ENCODE results near the gene ATE1.
"Not testable (repeated sequence)": the region's sequence is repeated elsewhere in the genome, so short reads cannot be mapped to it uniquely, and the experiment has no call there.

The ATE1 gene

DNA sequence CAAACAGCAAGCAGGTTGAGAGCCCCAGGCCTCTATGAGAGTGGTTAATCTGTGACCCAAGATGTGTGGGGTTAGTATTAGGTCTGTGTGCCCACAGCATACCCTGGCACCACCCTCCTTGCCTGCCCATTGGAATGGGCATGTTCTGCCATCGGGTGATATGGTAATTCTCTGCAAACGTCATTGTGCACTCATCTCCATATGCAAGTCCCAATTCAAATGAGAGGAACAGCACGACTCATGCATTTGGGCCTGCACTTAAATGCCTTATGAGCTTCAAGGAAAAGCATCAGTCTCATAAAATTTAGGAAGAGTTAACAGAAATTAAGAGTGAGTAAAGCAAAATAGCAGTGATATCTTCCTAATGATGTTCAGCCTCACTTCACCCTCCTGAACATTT, 195.7 kb downstream of the ATE1 start:
- no peak for DNase-seq

DNA sequence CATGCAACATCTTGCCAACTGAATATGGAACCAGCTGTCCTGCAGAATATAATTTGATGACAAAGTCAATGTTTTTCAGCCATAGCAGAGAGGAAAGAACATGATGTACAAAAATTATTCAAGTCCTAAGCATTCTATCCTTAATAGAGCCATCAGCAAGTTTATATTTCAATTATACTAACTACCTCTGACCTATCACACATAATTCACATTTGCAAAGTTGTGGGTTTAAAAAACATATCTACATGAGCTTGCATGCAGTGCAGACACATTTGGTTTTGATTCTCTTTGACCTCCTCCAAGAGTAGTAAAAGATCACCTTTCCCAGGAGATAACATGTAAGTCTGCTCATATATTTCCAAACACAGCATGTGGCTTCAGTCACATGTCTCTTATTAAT, 203.5 kb downstream of the ATE1 start:
- no peak for DNase-seq

DNA sequence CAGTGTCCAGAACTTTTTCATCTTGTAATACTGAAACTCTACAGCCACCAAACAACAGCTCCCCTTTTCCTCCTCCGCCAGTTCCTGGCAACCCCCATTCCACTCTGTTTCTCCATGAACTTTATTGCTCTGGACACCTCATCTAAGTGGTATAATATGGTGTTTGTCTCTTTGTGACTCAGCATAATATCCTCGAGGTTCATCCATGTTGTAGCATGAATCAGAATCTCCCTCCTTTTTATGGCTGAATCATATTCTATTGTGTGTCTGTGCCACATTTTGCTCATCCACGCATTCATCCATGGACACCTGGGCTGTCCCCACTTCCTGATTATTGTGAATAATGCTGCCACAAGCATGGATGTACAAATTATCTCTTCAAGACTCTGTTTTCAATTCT, 205.2 kb downstream of the ATE1 start:
- no peak for DNase-seq

DNA sequence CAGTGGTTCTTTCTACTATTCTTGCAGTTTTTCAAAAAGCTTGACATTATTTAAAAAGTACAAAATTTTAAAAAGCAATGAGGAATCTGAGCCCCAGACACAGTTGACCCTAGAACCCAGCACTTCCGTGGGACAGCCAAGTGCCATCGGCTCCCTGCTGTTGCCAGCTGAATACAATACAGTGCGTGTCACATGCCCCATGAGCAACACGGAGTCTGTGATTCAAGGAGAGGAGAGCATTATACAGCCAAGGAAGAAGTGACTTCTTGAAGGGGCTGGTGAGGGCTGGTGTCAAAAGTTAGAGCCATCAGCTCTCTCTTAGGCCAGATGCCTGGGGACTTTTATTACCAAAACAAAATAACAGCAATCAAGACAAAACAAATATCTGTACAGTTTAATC, 206.6 kb downstream of the ATE1 start:
- no peak for DNase-seq

DNA sequence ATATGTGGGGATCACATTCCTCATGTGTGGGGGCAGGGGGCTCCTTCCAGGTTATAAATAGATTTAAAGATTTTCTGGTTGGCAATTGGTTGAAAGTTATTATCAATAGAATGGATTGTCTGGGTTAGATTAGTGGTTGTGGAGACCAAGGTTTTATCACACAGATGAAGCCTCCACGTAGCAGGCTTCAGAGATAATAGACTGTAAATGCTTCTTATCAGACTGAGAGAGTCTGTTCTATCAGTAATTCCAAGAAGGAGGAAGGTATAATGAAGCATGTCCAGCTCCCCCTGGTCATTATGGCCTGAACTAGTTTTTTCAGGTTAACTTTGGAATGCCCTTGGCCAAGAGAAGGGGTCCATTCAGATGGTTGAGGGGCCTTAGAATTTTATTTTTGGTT, 211.9 kb downstream of the ATE1 start:
- no peak for DNase-seq

DNA sequence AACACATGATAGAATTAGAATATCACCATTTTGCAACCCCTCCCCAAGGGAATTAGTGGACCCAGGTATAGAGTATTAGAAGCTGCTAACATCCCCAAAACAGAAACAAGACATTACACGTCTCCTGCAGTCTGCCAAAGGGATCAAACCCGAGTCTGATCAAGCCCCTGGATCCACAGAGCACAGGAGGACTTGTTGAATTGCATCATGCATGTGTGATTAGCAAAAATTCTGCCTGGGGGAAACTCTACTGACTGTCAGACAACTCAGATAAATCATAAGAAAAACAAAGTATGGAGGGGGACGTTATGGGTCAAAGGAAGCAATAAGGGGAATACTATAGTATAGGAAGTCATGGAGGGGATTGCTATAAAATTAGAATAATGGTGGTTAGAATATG, 212.8 kb downstream of the ATE1 start:
- DNase-seq: no peak

DNA sequence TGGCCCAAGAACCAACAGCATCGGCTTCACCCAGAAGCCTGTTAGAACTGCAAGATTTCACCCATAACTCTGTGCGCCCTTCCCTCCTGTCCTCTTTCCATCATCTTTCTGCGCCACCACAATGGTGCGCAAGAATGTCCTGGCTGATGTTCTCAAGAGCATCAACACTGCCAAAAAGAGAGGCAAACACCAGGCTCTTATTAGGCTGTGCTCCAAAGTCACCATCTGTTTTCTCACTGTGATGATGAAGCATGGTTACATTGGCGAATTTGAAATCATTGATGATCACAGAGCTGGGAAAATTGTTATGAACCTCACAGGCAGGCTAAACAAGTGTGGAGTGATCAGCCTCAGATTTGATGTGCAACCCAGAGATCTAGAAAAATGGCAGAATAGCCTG, 214.3 kb downstream of the ATE1 start:
- DNase-seq: no peak

DNA sequence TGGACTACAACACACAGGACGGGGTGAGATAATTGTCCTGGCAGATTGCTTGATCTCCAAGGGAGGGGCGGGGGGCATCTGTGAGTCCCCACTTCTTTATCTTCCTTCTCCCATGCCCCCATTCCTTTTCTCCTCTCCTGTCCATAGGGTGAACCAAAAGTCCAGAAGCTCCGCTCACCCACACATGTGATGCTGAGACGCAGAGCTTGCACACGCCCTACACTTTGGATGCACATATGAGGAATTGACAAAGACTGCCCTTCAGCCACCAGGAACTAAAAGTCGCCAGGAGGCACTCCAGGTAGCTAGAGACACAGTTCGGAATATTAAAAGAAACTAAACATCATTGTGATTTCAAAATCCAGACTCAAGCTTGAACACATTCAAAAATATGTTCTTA, 216.9 kb downstream of the ATE1 start:
- no peak for DNase-seq

DNA sequence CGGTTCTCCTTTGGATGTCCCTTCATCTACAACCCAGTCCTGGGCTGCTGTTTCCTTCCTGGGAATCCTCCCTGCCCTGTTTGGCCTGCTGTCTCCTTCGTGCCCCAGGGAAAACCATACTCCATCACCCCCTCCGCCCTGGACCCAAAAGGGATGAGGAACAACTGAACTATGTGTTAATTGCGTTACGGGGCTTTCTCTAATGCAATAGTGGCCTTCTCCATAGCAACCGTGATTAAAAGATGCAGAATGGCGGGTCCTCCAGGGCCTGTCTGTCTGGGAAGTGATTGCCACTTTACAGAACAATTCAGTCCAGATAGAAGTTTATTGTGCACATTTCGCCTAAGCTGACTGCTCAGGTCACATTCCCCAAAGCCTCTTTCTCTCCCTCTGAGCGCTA, 217.6 kb downstream of the ATE1 start:
- DNase-seq: no peak

DNA sequence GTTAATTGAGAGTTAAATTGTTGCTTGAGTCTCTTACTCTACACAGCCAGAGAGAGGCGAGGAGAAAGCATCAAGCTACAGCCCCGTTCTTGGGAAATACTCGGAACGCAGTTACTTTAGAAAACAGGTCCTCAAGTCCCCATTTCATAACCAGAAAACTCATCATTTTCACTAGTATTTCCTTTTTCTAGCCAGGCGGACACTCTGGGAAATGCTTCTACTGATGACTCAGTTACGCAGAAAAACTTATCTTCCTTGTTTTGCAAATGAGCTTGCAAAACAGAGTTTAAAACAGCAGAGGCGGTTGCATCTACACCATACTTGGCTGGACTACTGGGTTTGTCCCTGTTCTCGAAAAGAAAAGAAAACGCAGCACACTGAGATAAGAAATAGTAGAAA, 218.2 kb downstream of the ATE1 start:
- no peak for DNase-seq

DNA sequence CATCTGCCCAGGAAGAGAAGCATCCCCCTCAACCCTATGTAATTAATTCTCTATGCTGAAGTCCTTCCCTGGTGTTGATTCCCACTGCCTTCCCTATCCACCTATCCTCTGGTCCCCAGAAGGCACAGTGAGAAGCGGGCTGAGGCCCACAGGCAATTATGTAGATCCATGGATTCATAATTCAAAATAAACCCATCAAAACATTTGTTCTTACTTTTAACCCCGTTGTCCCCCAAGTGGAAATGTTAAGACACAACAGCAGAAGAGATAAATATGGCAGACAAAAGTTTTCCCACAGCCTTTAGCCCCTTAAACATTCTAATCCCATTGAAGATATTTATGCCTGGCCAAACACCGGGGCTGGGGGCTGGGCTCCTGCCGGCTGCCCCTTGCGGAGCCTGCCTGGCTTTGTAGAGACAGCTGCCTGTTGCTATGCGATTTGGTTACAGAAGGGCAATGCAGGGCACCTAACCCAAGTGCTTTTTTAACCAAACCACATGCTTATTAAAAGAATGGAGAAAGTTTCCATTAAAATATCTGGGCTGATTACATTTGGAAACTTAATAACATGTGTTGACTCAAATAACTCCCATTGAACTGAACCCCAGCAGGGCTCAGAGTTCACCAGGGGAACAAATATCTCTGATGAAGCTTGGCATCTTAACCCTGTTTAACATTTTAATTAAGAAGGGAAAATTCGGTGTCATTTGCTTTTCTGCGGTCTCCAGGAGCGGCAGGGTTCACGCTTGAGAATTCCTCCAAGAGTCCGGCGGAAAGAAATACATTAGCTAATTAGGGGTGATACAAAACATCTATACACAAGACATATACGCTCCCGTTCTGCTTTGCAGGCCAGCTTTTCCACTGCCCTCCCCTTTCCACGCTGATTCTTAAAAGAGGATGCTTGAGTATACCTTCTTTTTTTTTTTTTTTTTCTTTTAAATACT, 218.8 kb downstream of the ATE1 start:
- DNase-seq: no peak

DNA sequence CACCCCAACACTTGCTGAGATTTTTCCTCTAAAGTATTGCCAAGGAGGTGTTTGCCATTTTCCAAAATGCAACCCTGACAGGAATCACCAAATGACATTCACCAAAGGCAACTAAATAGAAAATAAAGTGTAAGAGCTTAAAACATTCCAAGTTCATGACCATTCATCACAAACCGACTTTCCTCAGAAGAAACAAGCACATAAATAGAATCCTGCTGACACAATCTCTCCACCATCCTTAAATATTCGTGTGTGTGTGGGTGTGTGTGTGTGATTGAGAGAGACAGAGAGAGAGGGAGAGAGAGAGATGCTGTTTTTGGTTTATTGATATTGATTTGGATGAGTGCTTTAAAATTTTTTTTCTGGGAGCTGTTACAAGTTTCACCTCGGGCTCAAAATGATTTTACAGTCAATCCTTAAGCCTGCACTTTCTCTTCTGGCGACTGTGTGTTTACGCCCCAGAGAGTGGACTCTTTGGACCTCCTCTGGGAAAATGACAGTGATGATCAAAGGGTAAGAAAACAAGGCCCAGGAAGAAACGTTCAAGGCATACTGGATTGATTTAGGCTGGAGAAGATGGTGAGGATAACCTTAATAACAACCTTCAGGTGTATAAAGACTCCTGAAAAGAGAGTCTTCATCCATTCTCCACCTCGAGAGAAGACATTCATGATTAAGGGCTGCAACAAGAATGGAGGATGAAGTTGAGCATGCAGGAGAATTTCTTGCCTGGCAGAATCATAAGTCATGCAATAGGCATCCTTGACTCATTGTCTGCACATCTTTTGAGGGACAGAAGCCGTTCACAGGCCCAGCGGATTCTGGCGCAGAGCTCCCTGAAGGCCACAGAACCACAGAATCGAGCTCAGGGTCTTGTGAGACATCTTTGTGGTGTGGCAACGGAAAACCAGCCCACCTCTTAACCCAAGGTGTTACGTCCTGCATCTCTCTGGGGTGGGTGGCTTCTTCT, 225.2 kb downstream of the ATE1 start:
- DNase-seq: no peak

DNA sequence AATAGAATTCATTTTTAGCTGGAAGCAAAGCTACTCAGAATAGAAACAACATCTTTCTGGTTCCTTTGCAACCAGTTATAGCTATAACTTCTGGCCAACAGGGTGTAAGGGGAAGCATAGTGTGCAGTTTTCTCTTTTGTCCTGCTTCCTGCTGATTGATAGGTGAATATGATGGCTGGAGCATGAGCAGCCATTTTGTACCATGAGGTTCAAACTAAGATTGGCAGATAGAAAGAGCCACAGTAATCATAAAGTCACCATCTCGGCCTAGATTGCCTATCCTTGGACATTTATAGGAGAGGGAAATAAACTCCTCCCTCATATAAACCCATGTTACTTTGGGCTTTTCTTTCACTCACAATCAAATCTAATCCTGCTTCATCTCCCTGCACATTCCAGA, 227.4 kb downstream of the ATE1 start:
- DNase-seq: no peak

DNA sequence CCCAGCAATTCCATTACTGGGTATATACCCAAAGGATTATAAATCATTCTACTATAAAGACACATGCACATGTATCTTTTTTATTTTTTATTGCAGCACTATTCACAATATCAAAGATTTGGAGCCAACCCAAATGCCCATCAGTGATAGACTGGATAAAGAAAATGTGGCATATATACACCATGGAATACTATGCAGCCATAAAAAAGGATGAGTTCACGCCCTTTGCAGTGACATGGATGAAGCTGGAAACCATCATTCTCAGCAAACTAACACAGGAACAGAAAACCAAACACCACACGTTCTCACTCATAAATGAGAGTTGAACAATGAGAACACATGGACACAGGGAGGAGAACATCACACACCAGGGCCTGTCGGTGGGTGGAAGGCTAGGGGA, 228.1 kb downstream of the ATE1 start:
- DNase-seq: not testable (repeated sequence)

DNA sequence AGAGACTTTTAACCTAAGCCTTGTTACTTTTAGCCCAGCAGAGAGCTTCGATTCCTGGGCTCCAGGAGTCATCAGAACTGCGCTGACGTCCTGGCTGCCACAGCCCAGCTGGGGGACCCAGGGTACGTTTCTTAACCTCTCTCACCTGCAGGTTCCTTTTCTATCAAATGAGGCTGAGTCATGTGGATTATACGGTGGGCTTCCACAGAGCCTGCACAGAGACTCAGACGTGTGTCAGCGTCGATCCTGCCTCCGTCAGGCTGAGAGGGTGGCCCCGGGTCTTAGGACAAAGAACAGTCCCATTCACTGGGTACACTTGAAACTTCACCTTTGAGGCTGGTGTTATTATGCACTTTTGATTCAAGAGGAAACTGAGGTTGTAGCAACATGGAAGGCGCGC, 228.9 kb downstream of the ATE1 start:
- no peak for DNase-seq

DNA sequence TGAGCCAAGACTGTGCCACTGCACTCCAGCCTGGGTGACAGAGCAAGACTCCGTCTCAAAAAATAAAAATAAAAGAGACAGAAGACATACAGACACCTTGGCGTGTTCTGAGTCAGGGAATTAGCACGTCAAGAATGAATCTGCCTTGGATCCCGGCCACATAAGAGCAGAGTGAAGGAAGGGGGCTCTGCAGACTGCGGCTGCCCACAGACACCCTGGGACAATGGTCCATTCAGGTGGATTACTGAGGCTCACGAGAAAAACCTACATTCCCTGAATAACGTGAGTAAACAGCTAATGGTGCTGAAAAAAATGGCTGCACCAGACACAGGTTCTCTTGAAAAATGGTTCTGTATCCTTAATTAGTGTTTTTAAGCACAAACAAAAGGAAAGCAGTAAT, 229.5 kb downstream of the ATE1 start:
- DNase-seq: no peak

DNA sequence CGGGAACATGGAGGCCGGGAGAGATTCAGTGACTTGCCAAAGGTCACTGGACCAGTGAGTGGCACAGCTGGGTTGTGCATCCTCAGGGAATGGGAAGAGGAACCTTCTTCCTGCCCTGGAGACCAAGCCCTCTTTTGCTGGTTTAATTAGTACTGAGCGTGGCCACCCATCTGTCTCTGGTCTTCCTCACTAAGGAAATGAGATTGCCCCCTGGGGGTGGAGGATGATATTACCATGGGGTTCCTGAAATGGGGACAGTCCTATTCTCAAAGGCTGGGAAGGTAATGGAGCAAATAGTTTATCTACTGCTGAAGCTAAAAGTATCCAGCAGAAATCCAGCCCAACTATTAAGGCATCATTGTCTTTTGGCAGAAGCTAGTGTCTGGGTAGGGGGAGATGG, 231.0 kb downstream of the ATE1 start:
- DNase-seq: peak; percentile 37

DNA sequence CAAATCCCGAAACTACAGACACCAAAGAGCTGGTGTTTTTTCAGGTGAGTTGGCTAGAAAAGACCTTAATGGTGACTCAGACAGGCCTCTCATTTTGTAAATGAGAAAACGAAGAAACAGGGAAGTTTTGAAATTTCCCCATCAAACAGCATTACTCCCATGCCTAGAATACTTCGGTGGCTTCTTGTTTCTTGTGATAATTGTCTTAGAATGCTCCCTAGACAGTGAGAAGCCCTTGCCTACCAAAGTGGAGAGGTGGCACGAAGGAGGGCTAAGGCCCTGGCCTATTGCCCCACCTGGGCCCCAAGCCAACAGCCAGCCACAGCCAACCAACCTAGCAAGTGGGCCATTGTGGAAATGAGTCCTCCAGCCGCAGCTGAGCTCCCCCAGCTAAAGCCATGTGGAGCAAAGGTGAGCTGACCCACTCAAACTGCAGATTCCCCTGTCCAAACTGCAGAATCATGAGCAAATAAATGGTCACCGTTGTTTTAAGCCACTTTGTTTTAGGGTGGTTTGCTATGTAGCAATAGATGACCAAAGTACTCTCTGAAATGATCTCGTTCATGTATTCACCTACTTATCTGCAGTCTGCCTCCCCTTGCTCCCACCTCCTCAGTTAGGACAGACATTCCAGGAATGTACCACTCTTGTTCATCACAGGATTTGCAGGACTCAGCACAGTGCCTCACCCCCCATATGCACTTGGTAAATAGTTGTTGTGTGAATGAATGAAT, 231.9 kb downstream of the ATE1 start:
- no peak for DNase-seq

DNA sequence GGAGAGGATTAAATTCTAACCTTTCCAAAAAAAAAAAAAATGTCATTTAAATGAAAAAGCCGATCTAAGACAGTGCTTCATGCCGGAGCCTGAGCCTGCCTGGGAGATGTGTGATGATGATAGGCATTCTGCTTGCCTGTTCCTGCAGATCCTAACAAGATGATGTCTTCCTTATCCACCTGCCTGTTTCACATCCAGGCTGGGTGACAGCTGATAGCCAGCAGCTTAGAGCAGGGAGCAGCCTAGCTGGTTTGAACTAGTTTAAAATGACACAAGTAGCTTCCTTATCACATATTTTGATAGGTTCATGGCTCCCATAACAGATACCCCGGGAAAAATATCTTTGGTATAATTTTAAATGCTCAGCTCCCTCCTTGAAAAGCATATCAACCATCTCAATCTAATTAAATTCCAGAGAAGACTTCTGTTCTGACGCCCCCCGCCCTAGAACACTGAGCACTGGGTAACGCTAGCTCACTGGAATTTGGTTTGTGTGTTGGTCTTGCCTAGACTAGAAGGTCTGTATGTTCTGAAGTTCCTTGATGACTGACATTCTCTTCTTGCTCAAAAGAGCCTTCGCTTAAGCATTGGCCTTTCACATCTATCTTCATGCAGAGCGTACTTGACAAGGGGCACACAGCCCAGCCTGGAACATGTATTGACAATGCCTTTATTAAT, 232.7 kb downstream of the ATE1 start:
- DNase-seq: no peak

DNA sequence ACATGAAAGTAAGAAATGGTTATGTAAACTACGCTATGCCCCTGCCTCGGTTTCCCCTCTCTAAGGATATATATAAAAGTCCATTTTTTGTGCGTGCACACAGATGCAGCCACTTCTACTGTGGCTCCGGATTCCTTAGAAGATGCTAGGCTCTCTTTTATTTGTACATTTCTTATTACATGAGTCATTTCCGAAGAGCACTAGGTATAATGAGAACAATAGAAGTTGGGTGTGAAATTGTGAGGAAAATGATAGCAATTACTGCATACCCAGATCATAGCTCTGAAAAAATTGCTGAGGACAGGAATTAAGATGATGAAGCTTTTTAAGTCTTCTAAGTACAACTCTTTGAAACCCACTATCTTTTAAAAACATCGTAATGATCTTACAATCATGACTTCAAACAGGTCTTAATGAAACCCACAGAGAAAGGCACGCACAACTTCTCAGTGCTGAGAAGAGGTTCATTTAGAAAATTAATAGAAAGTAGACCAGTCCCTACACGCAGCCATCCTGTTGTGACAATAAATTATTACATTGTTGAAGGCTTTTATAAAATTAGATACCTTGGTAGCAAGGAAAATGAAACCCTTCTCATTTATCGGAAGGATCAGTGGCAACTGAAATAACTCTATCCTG, 233.4 kb downstream of the ATE1 start:
- no peak for DNase-seq

DNA sequence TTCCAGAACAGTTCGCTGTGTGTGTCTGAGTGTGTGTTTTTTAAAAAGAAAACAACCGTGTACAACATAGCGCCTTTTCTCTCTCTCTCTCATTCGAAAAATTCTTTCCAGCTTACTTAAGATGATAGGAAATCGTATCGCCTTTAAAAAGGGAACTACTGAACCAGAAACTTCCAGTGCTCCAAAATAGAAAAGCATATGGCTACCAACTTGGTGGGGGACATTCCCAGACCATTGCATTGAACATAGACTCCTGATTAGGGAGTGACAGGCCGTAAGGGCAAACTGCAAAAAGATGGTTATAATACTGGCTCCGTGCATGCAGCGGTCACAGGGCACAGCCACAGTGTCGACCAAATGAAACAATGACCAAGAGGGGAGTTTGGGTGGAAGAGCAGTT, 235.2 kb downstream of the ATE1 start:
- DNase-seq: no peak

DNA sequence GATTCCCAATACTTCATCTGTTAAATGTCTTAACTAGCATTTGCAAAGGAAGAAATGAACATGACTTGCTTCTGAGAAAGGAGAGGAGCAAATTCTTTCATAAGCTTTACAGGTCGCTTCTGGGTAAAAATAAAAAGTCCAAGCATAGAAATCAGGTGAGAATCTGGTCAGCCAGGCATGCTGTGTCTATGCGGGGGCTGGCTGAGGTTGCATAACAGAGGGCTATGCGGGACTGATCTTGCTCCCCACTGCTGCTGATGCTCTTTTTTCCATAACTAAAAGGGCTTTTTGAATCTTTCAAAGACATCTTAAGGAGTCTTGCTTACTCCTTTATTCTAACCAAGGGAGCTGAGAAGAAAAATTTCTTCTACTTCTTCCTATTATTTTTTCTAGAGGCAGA, 236.9 kb downstream of the ATE1 start:
- DNase-seq: no peak

Data from activated CD4-positive, alpha-beta T cell treated with anti-CD3 and anti-CD28 coated beads, Interleukin-2, Interleukin-6, amounts not matched to agents 100 ng/mL and 50 ng/mL, durations not matched to agents 16 hours and 8 hours (primary cell).